Chondrocyte (in vitro differentiated cells): ENCODE measurements around the gene EGR1. TPM values are rescaled to one million over a fixed set of nuclear protein-coding genes. Genes with fewer than 3 reads are reported as not detected.

Experiments
- DNase-seq: peaks from one replicate; pipeline ENCODE4 v3.0.0; 2021; ENCODE audit warnings: mixed read lengths, low spot score
- H3K27ac Mint-ChIP-seq: one replicate; pipeline ENCODE4 v1.8.0; 2021; ENCODE audit warnings: mild to moderate bottlenecking, moderate library complexity, mixed read lengths; ENCODE audit not compliant: unreplicated experiment
- H3K27me3 Mint-ChIP-seq: 2 replicates; pipeline ENCODE4 v1.8.0; 2021; ENCODE audit warnings: low read depth, mixed read lengths
- H3K36me3 Mint-ChIP-seq: 2 replicates; pipeline ENCODE4 v1.8.0; 2021; ENCODE audit warnings: low read depth, mixed read lengths
- H3K4me1 Mint-ChIP-seq: 2 replicates; pipeline ENCODE4 v1.8.0; 2021; ENCODE audit warnings: low read depth, mild to moderate bottlenecking, mixed read lengths
- H3K4me3 Mint-ChIP-seq: one replicate; pipeline ENCODE4 v1.8.0; 2021; ENCODE audit warnings: mild to moderate bottlenecking, moderate library complexity, mixed read lengths; ENCODE audit not compliant: unreplicated experiment
- H3K9me3 Mint-ChIP-seq: 2 replicates; pipeline ENCODE4 v1.8.0; 2021; ENCODE audit warnings: low read depth, mixed read lengths
- total RNA-seq: library from RNA; stranded (reverse); gene quantifications from 3 replicates; pipeline ENCODE4 v1.2.1, GENCODE V29; 2021
- TF ChIP-seq, protein P1 (sequence below): fragments of 200-600 bp; sonication (generic); IDR thresholded peaks from 2 replicates; pipeline ENCODE4 v1.5.0; 2021; ENCODE audit warnings: antibody characterized with exemption, mild to moderate bottlenecking, moderate library complexity

The EGR1 gene
- total RNA-seq, 1 donor from 2014 or later = 82.5 TPM

DNA sequence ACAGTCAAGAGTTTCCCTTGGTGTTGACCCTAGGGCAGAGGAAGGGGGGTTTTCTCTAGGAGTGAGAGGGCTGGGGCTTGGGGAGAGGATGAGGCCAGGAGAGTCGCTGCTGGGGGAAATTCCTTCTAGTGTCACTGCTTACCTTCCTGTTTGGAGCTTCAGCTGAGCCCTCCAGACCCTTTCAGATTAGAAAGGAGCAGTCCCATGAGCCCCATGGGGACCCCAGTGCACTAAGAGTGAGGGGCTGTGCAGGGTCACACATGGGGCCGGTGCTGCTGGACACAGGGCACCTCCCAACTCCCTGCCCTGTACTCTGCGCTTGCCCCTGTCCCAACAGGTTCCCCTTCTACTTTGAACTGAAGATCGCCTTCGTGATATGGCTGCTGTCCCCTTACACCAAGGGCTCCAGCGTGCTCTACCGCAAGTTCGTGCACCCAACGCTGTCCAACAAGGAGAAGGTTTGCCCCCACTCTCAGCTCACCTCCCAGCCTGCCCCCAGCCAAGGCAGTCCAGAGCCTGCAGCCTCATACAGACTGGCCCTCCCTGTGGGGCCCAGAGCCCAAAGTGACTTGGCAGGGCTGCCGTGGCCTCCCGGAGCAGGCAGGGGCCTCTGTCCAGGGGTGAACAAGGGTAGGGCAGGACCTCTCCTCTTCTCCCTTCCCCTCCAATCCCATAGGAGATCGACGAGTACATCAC is 21.1 kb upstream of the EGR1 start:
- H3K36me3 Mint-ChIP-seq = no peaks in the 10 kb centered on the region
- H3K27me3 Mint-ChIP-seq = no peaks in the 10 kb centered on the region
- H3K9me3 Mint-ChIP-seq = no peaks in the 10 kb centered on the region
- H3K4me1 Mint-ChIP-seq = peaks cover 20% of the 10 kb centered on the region
- no peak overlapping the region for H3K4me3 Mint-ChIP-seq
- TF ChIP-seq, protein P1, sequence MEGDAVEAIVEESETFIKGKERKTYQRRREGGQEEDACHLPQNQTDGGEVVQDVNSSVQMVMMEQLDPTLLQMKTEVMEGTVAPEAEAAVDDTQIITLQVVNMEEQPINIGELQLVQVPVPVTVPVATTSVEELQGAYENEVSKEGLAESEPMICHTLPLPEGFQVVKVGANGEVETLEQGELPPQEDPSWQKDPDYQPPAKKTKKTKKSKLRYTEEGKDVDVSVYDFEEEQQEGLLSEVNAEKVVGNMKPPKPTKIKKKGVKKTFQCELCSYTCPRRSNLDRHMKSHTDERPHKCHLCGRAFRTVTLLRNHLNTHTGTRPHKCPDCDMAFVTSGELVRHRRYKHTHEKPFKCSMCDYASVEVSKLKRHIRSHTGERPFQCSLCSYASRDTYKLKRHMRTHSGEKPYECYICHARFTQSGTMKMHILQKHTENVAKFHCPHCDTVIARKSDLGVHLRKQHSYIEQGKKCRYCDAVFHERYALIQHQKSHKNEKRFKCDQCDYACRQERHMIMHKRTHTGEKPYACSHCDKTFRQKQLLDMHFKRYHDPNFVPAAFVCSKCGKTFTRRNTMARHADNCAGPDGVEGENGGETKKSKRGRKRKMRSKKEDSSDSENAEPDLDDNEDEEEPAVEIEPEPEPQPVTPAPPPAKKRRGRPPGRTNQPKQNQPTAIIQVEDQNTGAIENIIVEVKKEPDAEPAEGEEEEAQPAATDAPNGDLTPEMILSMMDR = no peak
- peak; percentile 66 for DNase-seq
- no peak overlapping the region for H3K27ac Mint-ChIP-seq

DNA sequence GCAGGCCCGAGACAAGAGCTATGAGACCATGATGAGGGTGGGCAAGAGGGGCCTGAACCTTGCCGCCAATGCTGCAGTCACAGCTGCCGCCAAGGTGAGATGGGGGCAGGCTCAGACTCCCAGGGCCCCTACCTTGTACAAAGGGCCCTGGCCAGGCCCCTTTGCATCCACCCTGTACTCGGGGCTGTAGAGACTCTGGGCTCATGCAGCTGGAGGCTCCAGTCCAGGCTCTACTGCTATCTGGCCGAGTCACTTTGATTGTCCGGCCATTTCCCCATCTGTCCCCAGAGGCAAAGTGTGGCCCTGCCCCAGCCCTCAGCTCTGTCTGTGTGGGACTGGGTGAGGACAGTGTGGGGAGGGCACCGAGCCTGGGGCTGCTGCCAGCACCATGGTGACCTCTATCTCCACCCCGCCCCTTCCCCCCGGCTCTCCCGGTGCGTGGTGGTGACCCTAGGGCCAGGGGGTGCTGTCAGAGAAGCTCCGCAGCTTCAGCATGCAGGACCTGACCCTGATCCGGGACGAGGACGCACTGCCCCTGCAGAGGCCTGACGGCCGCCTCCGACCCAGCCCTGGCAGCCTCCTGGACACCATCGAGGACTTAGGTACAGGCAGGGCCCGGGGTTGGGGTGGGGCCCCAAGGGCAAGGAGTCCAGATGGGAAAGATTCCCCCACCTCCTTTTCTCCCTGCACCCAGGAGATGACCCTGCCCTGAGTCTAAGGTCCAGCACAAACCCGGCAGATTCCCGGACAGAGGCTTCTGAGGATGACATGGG is 20.3 kb upstream of the EGR1 start:
- H3K27ac Mint-ChIP-seq = no peak overlapping the region
- H3K4me1 Mint-ChIP-seq = peaks cover 16% of the 10 kb centered on the region
- no peak overlapping the region for H3K4me3 Mint-ChIP-seq
- no peaks in the 10 kb centered on the region for H3K36me3 Mint-ChIP-seq
- no peaks in the 10 kb centered on the region for H3K9me3 Mint-ChIP-seq
- H3K27me3 Mint-ChIP-seq = no peaks in the 10 kb centered on the region
- DNase-seq = peak; percentile 87
- TF ChIP-seq, protein P1 = no peak

DNA sequence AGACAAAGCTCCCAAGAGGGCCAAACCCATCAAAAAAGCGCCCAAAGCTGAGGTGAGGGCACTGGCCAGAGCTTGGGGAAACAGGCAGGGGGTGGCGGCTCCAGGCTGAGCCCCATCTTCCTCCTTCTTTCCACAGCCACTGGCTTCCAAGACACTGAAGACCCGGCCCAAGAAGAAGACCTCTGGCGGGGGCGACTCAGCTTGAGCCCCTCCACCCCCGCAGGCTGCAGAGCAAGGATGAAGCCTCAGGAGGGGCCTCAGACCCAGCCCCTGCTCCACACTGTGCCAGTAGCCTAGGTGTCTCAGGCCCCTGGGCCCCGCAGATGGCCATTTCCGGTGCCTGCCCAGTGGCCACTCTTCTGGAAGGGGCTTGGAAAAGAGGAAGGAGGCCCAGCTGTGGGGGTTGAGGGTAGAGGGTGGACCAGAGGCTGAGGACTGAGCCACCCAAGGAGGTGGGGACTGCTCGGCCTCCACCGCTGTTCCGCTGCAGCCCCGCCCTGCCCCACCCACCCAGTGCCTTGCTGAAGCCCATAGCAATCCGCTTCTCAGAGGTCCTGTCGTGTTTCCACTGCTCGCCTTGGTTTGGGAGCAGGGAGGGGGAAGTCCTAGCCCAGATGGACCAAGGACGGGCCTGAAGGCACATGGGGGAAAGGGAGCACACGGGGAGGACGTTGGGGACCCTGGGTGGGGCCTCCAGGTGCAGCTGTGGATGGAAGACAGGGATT is 19.6 kb upstream of the EGR1 start:
- H3K27ac Mint-ChIP-seq = no peak overlapping the region
- H3K9me3 Mint-ChIP-seq = no peaks in the 10 kb centered on the region
- no peaks in the 10 kb centered on the region for H3K27me3 Mint-ChIP-seq
- no peak for DNase-seq
- H3K4me3 Mint-ChIP-seq = no peak overlapping the region
- TF ChIP-seq, protein P1 = no peak
- H3K36me3 Mint-ChIP-seq = no peaks in the 10 kb centered on the region
- H3K4me1 Mint-ChIP-seq = peaks cover 13% of the 10 kb centered on the region

DNA sequence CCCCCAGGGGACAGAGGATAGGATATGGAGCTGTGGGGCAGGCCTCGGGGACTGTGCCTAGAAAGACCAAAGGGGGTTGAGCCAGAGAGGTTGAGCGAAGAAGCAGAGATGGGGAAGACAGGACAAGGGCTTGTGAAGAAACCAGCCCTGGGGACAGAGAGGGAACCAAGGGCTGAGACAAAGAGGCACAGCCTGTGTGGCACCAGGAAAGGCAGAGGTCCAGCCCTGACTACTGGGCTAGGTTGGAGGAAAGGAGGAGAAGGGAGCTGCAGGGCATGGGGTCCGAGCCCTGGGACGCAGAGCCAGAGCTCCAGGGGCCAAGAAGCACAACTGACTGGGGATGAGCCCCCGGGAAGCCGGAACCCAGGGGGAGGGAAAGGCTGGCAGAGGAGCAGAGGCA is 17.2 kb upstream of the EGR1 start:
- no peaks in the 10 kb centered on the region for H3K9me3 Mint-ChIP-seq
- TF ChIP-seq, protein P1 = no peak
- peaks cover 13% of the 10 kb centered on the region for H3K4me1 Mint-ChIP-seq
- no peak overlapping the region for H3K4me3 Mint-ChIP-seq
- no peaks in the 10 kb centered on the region for H3K27me3 Mint-ChIP-seq
- H3K27ac Mint-ChIP-seq = no peak overlapping the region
- H3K36me3 Mint-ChIP-seq = no peaks in the 10 kb centered on the region
- DNase-seq = no peak
